Measurements from ENCODE around the gene GSTM3.

GSTM3 gene

GRCh38 chr1:109777980-109778625 lies 37.3 kb upstream of the GSTM3 start:
- no peaks in the 10 kb centered on the region for H3K9me3 ChIP-seq (ENCODE audit: control insufficient read depth, insufficient read depth, low read length)
- no peak overlapping the region for H3K4me3 ChIP-seq (ENCODE audit: low read length)
- no peaks in the 10 kb centered on the region for H3K79me2 ChIP-seq (ENCODE audit: control insufficient read depth, low read length)
- TF ChIP-seq EZH2phosphoT487 (IDR thresholded peaks at IDR 0.05; ENCODE audit: borderline replicate concordance, low read length) (no peak), CTCF (IDR thresholded peaks at IDR 0.05; ENCODE audit: low read depth, low read length, poor library complexity, severe bottlenecking) (no peak)
- no peak overlapping the region for H3K4me2 ChIP-seq (ENCODE audit: low read length)
- no peaks in the 10 kb centered on the region for H3K9me2 ChIP-seq (replicated peaks; ENCODE audit: control insufficient read depth, low read length)
- no peaks in the 10 kb centered on the region for H3K36me3 ChIP-seq (ENCODE audit: control insufficient read depth, low read length)
- H3K4me1 ChIP-seq (ENCODE audit: control insufficient read depth, low read length): no peaks in the 10 kb centered on the region
- no peak overlapping the region for H3K27ac ChIP-seq (ENCODE audit: low read depth, low read length)
- no peaks in the 10 kb centered on the region for H4K20me1 ChIP-seq (ENCODE audit: control insufficient read depth, insufficient read depth, low read depth, low read length)
- no peaks in the 10 kb centered on the region for H3F3A ChIP-seq (ENCODE audit: control insufficient read depth, insufficient read depth)
- peaks cover 7% of the 10 kb centered on the region for H3K27me3 ChIP-seq (ENCODE audit: control insufficient read depth, low read length)

- Histone ChIP-seq H3K36me3 (ENCODE audit: control insufficient read depth, low read length) (no peaks in the 10 kb centered on the region), H4K20me1 (ENCODE audit: control insufficient read depth, insufficient read depth, low read depth, low read length) (no peaks in the 10 kb centered on the region), H3K4me1 (ENCODE audit: control insufficient read depth, low read length) (no peaks in the 10 kb centered on the region), H3K4me3 (ENCODE audit: low read length) (no peak overlapping the region), H3K27me3 (ENCODE audit: control insufficient read depth, low read length) (peaks cover 4% of the 10 kb centered on the region; the same call in 1 of the 2 replicates), H3K27ac (ENCODE audit: low read depth, low read length) (no peak overlapping the region), H3K79me2 (ENCODE audit: control insufficient read depth, low read length) (no peaks in the 10 kb centered on the region), H3K4me2 (ENCODE audit: low read length) (no peak overlapping the region), H3K9me2 (replicated peaks; ENCODE audit: control insufficient read depth, low read length) (no peaks in the 10 kb centered on the region), H3F3A (ENCODE audit: control insufficient read depth, insufficient read depth) (no peaks in the 10 kb centered on the region), H3K9me3 (ENCODE audit: control insufficient read depth, insufficient read depth, low read length) (no peaks in the 10 kb centered on the region)
- TF ChIP-seq EZH2phosphoT487 (IDR thresholded peaks at IDR 0.05; ENCODE audit: borderline replicate concordance, low read length): no peak
- TF ChIP-seq CTCF (IDR thresholded peaks at IDR 0.05; ENCODE audit: low read depth, low read length, poor library complexity, severe bottlenecking): no peak
These were observed 36.6 kb upstream of the GSTM3 start for GRCh38 chr1:109777436-109777835.

GRCh38 chr1:109776911-109777310 lies 36.1 kb upstream of the GSTM3 start:
- H3K4me3 ChIP-seq (ENCODE audit: low read length): no peak overlapping the region
- H3K9me2 ChIP-seq (replicated peaks; ENCODE audit: control insufficient read depth, low read length): no peaks in the 10 kb centered on the region
- no peaks in the 10 kb centered on the region for H3K79me2 ChIP-seq (ENCODE audit: control insufficient read depth, low read length)
- peaks cover 3% of the 10 kb centered on the region; the same call in 1 of the 2 replicates for H3K27me3 ChIP-seq (ENCODE audit: control insufficient read depth, low read length)
- no peak overlapping the region for H3K27ac ChIP-seq (ENCODE audit: low read depth, low read length)
- no peak overlapping the region for H3K4me2 ChIP-seq (ENCODE audit: low read length)
- no peaks in the 10 kb centered on the region for H4K20me1 ChIP-seq (ENCODE audit: control insufficient read depth, insufficient read depth, low read depth, low read length)
- TF ChIP-seq EZH2phosphoT487 (IDR thresholded peaks at IDR 0.05; ENCODE audit: borderline replicate concordance, low read length): no peak
- TF ChIP-seq CTCF (IDR thresholded peaks at IDR 0.05; ENCODE audit: low read depth, low read length, poor library complexity, severe bottlenecking): peak; percentile 90
- H3K9me3 ChIP-seq (ENCODE audit: control insufficient read depth, insufficient read depth, low read length): no peaks in the 10 kb centered on the region
- no peaks in the 10 kb centered on the region for H3F3A ChIP-seq (ENCODE audit: control insufficient read depth, insufficient read depth)
- H3K4me1 ChIP-seq (ENCODE audit: control insufficient read depth, low read length): no peaks in the 10 kb centered on the region
- no peaks in the 10 kb centered on the region for H3K36me3 ChIP-seq (ENCODE audit: control insufficient read depth, low read length)

All from DOHH2 (cell line).